Stimulated activated CD4-positive, alpha-beta T cell treated with anti-CD3 and anti-CD28 coated beads, Interleukin-2, amount 100 ng/mL, for 24 hours (primary cell): ENCODE results near the gene ACAP2.
A peak's percentile ranks its signal among the peaks of the same experiment; 100 is the strongest.
"Not testable (repeated sequence)": the region's sequence is repeated elsewhere in the genome, so short reads cannot be mapped to it uniquely, and the experiment has no call there.

Source experiments
- DNase-seq, 2 donors: peaks; one replicate each; pipeline ENCODE4 v3.0.0-alpha.2; 2020

Gene ACAP2

DNA sequence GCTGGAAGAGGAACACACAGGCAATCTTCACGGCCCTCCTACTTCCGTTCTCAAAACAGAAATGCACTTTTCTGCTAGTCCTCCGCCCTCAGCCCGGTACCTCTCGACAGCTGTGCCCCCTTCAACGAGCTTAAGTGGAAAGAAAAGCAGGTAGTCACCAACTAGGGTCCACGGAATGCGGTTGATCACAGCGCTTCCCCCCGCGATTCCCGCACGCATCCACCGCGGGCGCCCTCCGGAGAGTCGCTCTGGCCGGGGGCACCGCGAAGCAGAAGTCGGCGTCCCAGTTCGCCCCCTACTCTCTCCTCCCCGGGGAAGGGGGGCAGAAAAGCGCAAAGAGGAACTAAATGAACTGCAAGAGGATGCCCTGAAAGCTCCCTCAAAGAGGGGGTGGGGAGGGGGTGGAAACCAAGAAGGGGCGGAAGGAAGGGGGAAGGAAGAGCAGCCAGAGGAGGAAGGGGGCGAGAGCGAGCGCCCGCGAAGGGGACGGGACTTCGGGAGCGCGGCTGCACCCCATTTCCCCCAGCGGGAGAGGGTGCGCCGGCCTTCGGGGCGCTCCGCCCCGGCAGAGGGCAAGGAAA, 738 bp downstream of the ACAP2 start:
- peak; percentile 47 to 49 for DNase-seq

DNA sequence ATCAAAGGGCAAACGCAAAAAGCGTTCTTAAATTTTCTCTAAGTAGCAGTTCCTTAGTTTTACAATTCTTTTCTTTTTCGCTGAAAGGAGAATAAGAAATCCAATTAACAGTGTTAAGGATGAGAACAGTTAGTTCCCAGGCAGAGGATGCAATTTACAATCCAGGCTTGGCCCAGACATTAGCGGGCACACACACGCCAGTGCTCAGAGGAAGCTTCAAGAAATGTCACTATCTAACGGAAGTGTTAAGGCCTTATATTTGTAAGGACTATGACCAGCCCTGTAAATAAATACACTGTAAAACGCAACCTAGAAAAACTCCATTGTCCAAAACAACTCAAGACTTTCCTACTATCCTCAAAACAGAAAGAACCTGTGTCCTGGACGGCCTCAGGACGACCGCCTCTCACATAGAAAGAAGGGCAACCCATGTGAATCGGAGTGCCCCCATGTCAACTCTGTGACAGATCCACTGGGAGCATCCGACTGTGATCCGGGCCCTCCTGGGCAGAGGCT, 1.3 kb downstream of the ACAP2 start:
- no peak for DNase-seq

DNA sequence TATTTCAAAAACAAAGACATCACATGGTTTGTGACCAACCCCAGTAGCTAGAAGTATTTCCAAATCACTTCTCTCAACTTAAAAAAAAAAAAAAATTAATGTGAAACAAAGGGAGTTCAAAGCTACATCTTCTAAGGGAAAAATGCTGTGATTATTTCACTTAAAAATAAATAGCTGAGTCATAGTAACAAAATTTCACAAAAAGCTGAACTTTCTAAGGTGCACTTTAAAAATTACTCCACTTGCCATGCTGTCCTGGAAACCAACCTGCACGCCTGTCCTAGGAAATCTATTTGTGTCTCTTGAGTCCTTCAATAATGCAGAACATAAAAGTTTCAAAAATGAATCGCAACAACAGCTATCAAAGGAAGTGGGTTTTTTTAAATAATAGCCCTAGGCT, 1.8 kb downstream of the ACAP2 start:
- no peak for DNase-seq

DNA sequence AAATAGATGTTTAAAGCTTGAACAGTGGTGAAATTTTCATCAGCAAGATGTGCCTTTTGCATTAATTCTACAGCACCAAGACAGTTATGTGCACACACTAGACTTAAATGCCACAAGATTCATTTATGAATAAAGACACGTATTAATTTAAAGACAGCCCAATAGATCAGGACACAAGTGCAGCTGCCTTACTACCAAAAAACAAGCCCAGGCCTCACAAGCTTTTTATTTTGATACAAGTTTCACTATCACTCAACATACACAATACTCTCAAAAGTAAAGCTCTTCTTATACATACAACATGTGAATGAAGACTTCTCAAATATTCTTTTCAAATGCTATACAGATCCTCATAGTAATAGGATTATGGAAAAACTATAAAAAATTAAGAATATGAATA, 2.4 kb downstream of the ACAP2 start:
- DNase-seq, result no peak

DNA sequence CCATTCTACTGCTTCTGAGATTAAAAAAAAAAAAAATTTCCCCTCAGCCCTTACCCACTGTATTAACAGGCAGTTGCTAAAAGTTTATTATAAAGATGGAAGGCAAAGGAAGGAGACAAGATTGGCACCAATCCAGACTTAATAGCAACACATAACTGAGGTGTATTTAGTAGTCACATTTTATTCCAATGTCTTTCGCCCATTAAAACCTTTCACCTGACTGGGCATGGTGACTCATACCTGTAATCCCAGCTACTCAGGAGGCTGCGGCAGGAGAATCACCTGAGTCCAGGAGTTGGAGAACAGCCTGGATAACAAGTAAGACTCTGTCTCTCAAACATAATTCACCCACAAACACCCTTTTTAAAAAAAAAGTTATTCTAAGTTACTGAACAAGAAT, 4.4 kb downstream of the ACAP2 start:
- no peak for DNase-seq

DNA sequence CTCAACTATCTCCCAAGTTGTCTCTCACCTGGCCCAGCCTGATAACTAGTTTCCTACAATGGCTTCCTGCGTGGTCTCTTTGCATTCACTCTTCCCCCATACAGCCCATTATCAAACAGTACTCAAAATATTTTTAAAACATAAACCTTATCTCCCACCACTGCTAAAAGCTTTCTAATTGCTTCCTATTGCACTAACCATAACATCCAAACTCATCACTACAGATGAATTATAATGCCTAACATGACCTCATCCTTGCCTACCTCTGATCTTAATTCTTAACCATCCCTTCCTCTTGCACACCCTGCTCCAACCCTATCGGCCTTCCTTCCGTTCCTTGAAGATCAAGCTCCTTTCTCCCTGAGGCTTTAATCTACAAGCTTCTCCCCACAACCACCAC, 17.0 kb downstream of the ACAP2 start:
- DNase-seq, result no peak

DNA sequence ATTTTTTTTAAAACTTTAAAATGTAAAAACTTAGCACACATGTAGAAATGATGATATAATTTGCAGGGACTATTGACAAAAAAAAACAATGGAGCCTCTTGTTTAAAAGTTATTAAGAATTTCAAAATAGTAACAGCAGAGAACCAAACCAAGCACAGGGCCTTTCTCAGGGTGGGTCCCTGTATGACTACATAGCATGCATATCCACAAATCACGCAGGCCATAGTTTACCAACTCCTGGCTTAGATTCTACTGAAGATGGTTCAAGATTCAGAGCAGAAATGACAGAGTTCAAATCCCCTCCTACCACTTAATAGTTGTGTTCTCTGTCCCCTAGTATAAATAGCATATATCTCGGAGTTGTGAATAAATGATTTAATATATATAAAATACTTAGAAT, 19.0 kb downstream of the ACAP2 start:
- no peak for DNase-seq

DNA sequence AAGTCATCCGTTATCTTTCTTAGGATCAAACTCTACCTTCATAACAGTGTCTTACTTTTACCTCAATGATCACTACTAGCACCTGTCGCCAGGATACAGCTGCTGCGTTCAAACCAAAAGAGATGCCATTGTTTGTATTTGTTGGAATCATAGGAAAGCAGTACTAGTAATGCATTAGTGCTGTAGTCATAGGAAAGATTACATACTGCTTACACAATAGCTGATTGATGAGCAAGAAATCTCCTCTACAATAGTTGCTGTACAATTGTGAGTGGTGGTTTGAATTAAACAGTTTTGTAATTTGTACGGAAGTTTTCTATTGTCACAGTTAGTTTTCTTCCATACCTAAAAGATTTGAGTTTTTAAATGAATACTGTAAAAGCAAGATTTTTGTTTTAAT, 21.4 kb downstream of the ACAP2 start:
- DNase-seq, result no peak

DNA sequence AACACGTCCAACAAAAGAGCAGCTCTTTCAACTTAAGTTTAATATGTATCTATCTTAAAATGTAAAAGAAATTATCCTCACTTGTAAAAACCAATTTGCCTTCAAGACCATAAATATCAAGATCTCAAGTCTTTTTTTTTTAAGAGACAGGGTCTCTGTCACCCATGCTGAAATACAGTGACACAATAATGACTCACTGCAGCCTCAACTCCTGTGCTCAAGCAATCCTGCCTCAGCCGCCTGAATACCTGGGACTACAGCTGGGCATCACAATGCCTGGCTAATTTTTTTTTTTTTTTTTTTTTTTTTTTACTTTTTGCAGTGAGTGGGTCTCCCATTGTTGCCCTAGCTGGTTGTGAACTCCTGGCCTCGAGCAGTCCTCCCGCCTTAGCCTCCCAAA, 26.0 kb downstream of the ACAP2 start:
- no peak for DNase-seq

DNA sequence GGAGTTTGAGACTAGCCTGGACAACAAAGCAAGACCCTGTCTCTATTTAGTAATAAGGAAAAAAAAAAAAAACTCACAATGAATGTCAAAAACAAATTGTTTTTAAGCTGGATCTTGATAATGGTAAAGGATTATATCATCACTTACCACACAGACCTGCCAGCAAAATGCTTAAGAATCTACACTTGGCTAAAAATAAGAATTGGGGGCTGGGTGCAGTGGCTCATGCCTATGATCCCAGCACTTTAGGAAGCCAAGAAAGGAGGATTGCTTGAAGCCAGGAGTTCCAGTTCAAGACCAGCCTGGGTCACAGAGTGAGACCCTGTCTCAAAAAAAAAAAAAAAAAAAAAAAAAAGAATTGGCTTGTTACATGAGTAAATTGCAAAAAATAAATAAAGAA, 31.0 kb downstream of the ACAP2 start:
- DNase-seq, result no peak

DNA sequence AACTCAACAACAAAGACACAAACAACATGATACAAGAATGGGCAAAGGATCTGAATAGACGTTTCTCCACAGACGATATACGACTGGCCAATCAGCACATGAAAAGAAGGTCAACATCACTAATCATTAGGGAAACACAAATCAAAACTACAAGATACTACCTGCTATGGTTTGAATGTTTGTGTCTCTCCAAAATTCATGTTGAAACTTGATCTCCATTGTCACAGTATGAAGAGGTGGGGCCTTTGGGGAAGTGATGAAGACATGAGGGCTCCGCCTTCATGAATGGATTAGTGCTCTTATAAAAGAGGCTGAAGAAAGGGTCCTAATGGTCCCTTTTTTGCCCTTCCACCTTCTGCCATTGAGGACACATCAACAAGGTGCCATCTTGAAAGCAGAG, 32.3 kb downstream of the ACAP2 start:
- no peak for DNase-seq

DNA sequence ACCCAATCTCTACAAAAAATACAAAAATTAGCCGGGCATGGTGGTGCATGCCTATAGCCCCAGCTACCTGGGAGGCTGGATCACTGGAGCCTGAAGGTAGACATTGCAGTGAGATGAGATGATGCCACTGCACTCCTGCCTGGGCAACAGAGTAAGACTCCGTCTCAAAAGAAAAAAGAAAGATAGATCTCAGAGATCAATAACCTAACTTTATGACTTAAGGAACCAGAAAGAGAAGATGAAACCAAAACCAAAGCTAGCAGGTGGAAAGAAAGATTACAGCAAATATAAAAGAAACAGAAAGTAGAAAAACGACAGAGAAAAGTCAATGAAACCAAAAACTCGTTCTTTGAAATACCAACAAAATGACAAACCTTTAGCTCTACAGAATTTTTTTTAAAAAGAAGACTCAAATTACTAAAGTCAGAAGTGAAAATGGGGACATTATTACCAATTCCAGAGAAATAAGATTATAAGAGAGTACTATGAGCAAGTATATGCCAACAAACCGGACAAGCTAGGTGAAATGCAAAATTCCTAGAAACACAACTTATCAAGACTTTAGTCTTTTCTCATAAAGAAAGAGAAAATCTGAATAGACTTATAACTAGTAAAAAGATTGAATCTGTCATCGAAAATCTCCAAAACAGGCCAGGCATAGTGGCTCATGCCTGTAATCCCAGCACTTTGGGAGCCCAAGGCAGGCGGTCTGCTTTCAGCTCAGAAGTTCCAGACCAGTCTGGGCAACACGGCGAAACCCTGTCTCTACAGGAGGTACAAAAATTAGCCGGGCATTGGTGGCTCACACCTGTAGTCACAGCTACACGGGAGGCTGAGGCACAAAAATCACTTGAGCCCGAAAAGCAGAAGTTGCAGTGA, 35.0 kb downstream of the ACAP2 start:
- no peak for DNase-seq

DNA sequence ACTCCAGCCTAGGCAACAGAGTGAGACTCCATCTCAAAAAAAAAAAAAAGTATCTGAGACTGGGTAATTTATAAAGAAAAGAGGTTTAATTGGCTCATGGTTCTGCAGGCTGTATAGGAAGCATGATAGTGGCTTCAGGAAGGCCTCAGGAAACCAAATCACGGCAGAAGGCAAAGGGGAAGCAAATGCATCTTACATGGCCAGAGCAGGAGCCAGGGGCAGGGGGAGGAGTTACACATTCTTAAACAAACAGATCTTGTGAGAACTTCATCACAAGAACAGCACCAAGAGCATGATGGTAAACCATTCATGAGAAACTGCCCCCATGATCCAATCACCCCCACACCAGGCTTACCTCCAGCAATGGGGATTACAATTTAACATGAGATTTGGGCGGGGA, 37.2 kb downstream of the ACAP2 start:
- no peak for DNase-seq

DNA sequence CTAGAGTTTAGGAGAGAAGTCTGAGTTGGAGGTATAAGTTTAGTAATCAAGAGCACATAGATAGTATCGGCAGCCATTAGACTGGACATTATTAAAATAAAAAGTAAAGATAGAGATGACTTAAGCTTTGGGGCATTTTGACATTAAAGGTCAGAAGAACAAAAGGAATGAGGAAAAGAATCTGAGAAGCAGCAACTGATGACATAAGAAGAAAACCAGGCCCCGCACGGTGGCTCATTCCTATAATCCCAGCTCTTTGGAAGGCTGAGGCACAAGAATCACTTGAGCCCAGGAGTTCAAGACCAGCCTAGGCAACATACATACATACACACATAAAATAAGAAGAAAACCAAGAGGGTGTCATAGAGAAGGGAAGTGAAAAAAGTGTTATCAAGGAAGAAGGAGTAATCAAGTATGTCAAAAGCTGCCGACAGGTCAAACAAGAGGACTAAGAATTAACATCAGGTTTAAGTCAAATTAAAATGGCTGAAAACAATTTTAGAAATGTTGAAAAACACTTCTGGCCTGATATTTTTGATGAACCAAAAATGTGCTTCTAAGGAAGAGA, 38.9 kb downstream of the ACAP2 start:
- DNase-seq, result no peak

DNA sequence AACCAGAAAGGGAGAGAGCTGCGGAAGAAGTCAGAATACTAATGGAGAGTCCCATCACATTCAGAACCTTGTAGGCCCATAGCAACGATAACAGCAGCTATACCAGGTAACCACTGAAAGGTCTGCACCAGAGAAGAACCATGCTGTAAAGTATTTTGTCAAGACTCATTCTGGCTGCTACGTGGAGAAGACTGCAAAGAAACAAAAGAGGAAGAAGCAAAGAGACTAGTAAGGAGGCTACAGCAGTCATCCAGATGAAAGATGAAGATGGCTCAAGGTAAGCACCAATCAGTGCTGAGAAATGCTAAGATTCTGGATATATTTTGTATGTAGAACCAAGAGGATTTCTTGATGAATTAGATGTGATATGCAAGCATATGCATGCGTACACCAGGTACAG, 39.6 kb downstream of the ACAP2 start:
- no peak for DNase-seq

DNA sequence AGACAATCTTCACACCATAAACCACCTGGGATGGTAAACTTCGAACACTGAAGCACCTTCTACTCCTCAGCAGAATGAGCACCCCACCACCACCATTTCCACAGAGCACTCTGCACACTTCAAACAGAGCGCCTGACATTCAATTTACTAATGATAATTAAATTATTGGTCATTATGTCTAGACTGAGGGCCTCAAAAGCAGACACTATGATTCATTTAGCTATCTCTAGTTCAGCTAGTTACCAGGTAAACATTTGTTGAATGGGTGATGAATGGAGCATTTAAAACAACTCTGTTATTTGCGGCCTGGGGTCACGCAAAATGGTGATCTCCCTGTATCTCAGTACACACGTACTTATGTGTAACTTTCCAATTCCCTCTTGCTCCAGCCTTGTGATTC, 40.9 kb downstream of the ACAP2 start:
- no peak for DNase-seq

DNA sequence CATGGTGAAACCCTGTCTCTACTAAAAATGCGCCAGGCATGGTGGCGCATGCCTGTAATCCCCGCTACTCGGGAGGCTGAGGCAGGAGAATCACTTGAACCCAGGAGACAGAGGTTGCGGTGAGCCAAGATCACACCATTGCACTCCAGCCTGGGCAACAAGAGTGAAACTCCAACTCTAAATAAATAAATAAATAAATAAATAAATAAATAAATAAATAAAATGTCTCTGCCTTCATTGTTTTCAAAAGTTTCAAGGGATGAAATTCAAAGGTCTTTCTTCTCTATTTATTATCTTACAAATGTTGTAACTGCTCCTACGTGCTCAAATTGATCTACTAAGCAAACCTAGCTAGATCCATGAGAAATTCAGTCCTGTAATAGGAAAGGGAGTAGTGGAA, 44.4 kb downstream of the ACAP2 start:
- DNase-seq, result not testable (repeated sequence)

DNA sequence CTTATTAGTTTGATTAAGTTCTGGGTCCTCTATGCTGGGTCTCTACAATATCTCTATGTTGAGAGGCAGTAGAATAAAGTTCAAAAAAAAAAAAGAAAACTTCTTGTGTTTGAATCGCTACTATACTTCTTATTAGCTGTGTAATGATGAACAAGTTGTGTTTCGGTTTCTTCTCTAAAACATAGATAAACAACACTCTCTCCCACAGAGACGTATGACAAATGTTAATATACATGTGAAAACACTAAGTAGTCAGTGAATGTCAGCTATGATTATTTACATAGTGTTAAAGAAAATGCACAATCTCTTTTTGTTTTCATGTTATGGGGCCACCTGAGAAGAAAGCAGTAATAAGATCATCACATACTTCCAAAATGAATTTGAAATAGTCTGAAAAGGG, 45.3 kb downstream of the ACAP2 start:
- no peak for DNase-seq

DNA sequence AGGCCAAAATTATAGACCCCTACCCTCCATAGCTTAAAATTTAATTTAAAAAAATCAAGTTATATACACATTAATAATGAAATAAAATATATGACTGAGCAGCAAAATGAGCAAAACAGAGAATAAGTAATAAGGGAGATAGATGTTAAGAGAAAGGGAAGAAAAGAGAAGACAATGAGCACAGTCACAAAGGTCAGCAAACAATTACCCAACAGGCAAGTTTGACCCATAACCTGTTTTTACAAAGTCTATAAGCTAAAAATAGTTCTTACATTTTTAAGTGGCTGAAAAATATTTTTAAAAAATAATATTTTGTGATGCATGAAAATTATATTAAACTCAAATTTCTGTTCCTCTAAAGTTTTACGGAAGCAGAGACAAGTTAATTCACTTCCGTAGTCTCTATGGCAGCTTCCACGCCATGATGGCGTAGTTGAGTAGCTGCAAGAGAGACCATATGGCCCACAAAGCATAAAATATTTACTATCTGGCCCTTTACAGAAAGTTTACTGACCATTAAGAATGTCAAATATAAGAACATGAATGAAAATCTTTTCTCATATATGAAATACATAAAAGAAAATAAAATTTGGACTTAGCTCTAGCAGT, 47.5 kb downstream of the ACAP2 start:
- no peak for DNase-seq

DNA sequence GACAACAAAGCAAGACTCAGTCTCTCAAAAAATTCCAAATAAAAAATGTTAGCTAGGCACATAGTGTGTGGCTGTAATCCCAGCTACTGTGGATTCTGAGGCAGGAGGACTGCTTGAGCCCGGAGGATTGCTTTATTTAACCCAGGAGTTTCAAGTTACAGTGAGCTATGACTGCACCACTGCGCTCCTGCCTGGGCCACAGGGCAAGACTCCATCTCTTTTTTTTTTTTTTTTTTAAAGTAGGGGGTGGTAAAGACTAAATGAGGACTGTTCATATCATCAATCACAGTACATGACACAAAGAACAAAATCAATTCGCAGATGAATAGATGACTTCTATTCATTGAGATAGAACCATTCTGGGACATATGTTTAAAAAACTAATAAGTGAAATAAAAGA, 48.1 kb downstream of the ACAP2 start:
- no peak for DNase-seq

DNA sequence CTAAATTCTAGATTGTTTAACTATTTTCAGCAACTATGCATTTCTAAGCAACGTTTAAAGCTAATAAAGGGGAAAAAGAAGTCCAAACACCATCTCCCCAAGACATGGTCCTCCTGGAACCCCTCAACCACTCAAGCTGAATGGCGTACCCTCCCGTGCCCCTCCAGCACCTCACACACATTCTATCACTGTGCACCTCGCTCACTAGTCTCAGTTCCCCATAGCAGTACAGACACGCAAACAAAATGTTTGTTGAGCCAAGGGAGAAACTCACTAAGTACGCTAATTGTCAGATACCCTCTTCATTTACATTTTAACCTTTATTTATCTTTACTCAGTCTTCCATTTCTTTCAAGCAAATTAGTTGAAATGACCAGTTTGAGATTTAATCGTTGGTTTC, 48.8 kb downstream of the ACAP2 start:
- no peak for DNase-seq

DNA sequence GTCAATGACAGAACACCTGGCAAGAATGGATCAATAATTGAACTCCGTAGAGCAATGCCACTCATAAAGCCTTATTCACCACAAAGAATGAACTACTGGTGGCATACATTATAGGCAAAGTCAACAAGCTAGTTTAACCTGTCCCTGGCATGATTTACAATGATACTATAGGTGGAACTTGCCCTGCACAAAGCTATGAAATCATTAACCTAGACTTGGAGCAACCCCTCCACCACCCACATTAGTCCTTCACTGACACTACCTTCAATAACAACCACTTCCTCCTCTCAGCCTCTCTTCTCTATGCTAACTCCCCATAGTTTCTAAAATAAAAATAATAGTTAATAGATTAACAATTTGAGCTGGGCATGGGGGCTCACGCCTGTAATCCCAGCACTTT, 54.4 kb downstream of the ACAP2 start:
- no peak for DNase-seq

DNA sequence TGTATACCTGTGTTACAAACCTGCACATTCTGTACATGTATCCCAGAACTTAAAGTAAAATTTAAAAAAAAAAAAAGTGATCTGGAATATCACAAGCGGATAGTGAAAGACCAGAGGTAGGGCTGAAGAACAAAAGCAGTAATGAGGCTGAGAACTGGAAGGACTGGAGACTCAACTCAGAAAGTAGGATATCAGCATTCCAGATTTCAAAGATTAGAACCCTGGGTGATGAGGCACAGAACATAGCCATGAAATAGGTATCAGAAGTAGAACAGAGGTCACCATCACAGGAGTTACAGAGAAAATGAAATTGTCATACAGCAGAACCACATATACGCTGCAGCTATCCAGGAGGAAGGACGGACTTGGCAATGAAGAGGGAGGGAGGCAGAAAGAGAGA, 56.1 kb downstream of the ACAP2 start:
- DNase-seq, result no peak

DNA sequence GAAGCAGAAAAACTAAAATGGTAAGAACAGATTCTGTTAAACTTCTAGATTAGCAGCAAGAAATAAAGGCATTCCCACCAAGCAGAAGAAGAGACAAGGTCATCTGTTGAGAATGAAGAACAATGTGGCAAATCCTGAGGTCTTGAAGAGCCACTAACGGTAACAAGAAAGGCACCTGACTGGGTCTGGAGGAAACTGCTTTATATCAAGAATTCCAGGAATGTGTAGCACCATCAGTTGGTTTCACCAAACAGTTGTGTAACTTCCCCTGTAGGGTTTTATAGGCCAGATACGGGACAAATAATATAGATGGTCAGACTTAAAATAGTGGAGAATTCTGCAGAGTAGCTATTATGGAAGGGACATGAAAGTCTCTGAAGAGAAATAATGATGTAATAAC, 57.3 kb downstream of the ACAP2 start:
- no peak for DNase-seq
